TTC549 (cell line): ENCODE measurements around the gene RCN2.

Experiments
- FAIRE-seq: peaks from 2 replicates; lab custom pipeline; 2012; peaks lifted over from hg19 to GRCh38; lab: Jason Lieb, UNC

Gene RCN2

DNA sequence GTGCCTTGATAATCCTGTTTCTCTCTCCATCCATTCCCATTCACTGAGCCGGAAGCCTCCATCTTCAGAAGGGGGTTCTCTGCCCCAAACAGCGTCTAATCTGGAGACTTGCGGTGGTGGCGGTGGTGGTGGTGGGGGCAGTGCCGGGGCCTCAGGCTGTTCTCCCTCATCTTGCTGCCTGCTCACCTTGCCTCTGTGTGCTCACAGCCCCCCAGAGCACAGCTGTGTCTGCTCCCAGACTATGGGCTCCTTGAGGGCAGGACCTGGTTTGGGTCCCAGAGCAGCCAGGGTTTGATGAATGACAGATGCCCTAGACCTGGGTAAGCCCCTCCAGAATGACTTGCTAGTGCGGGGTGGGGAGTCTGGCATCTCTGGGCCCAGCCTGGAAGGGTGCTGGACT, 62.9 kb downstream of the RCN2 start:
- no peak for FAIRE-seq

DNA sequence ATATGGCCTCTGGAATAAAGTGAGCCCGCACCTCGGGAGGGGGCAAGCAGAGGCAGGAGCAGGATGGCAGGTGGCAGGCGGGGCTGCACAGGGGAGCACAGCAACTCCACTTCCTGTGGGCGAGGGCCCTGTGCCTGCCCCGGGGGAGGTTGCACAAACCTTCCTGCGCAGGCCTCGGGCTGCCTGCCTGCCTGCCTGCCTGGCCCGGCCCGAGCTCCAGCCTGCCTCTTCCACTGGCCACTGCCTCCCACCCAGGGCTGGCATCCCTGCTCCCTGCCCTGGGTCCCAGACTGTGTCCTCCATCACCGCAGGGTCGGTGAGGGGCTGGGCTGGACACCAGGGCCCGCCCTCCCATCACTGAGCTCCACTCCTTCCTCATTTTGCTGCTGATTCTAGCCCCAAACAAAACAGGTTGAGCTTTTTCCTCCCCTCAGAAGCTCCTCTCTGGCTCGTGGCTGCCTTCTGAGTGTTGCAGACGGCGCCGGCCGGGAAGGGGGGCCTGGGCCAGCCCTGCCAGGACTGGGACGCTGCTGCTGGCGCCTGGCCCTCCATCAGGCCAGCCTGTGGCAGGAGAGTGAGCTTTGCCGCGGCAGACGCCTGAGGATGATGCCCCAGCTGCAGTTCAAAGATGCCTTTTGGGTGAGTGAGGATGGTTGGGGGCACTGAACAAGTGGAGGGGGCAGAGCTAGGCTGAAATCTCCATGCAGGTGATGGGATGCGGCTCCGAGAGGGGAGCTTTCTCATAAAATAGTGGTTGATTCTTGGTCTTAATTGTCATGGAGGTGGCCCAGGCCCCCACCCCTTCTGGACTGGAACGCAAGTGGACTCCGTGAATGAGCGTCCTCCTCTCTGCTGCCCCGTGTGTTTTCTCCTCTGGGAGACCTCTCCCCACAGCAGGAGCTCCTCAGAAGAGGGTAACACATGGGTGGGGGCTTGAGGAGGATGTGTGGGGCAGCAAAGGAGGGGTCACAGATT, 63.7 kb downstream of the RCN2 start, which contains the start of gene PSTPIP1:
TSS of gene PSTPIP1 (plus strand) at position 156 of the 975 bp plus-strand sequence. CDS start at position 604, 448 bp downstream.
- FAIRE-seq, result no peak

DNA sequence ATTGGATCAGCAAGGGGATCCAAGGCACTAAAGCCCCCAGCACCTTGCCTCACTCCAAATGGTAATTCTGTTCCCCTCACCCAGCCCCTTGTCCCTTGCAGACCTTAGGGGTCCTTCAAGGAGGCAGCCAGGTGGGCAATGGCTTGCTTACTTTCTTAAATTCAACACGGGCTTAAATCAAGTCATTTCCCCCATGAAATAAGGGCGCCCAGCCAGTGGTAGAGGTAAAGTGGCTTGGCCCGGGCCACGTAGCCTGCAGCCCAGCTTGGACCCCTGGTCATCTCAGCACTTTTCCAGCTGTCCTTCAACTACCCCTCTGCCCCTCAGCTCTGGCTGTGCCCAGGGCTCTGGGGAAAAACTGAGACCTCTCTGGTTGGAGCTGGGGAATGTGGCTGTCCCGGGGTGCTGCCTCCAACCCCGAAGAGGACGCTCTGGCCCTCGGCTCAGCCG, 64.6 kb downstream of the RCN2 start:
- FAIRE-seq, result no peak

DNA sequence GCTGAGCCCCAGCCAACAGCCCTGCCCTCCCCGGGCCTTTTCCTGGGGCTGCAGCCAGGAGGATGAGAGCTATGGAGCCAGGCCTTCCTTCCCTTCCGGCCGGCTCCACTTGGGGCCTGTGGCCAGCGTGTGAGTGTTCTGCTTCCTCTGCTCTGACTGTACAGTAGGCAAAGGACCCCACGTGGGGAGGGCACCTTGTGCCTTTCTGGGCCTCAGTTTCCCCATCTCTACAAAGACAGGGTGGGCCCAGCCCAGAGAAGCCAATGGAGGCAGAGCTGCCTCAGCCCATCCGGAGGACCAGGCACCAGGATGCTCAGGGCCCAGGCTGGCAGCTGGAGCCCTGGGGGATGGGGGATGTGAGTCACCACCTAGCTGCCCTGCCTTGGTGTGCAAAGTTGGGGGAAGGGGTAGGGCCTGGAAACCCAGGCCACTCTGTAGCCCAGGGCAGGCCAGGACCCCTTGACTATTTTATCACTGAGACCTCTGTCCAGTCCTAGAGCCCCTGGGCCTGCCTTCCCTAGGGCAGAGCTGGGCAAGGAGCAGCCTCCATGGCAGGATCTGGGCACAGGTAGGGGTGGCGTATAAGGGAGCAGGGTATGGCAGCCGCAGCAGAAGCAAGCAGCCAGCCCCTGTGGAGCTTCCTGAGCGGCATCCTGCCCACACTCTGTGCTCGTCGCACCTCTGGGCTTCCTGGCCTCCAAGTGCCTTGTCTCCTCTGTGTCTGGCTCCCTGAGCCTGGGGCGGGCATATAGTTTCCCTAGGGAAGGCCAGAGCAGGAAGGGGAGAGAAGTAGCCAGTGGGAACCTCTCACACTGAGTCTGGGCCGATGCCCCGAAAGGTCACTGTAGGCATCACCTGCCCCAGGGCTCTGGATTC, 65.2 kb downstream of the RCN2 start:
- FAIRE-seq, result no peak

DNA sequence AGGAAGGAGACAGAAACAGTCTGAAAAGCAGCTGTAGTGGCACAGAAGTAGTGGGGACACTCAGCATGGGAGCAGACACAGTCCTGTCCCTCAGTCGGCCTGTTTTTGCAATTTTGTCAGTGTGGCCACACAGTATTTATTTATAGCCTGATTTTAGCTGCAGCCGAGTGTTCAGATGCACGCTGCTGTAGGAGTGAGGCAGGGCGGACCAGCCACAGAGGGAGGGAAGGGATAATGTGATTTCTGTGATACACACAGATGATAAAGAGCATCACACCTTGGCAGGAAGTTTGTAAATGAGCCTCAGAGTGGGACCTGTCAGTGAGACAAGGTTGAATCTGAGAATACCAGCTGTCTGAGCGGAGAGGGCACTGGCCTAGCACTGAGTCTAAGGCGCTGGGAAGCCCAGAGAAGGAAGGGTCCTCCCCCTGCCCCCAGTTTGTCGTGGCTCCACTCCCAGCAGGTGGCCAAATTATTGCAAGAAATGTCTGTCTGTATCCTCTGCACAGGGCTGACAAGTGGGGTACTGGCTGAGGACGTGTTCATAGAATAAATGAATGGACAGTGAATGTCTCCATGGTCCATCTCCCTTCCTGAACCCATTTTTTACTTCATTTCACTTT, 67.2 kb downstream of the RCN2 start:
- FAIRE-seq, result no peak

DNA sequence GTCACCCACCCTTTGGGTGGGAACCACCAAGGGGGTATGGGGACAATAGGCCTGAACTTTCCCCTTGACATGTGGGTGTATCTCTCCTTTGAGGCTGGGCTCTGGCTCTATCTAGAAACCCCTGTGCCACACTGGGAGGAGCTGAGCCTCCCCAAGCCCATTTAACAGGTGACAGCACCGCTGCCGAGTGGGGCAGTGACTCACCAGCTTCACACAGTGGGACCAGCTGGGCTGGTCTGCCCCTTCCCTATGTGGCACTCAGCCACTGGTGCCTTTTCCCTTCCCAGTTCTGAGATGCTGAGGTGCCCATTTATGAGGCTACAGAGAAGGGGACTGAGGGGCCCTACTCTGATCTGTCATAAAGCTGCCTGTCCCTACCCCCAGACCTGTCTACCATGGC, 68.4 kb downstream of the RCN2 start:
- FAIRE-seq, result no peak

DNA sequence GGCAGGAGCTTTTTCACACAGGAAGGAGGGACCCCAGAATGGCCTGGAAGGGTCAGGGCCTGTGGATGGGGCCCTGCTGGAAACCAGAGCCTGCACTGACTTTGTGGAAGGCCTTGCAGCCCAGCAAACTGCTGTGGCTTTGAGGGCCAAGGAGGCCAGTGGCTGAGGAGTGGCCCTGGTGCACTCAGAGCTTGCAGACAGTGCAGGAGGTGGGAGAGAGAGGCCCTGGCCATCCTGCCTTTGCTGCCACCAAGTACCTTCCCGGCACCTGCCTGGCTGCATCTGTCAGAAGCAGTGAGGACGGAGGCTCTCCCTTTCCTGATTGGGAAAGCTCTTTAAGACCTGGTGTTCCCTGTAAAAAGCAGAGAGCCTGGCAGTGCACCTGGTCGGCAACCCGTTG, 69.8 kb downstream of the RCN2 start:
- FAIRE-seq, result no peak

DNA sequence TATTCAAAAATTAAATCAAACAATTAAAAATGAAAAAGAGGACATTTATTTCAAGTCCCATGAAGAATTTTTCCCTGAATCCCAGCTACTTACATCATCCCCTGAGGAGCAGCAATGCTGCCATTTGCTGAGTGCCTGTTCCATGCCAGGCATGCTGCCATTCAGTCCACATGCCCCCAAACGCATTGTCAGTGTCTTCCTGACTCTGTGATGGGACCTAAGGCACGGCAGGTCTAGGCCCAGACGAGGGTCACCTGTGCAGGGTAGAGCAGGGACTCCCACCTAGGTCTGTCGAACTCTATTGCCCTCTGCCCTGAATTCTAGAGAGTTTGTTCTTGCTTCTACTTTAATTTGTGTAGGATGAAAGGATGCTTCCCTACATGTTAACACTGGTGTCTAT, 70.4 kb downstream of the RCN2 start:
- no peak for FAIRE-seq

DNA sequence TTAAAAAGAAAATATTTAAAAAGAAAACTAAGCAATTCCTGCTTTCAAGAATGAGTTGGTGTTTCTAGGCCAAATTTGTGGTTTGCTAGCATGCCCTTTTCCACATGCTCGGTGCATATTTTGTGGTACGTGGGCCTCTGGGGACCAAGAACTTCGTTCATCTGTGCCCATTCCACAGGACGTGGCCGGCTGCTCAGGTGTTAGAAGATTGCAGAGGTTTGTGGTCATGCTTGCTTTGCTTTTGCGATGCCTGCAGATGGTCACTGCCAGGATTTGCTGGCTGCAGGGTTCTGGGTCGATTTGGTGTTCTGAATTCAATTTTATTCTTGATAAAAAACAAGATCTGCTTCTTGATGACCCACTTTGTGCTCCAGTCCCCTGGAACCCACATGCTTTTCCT, 70.9 kb downstream of the RCN2 start:
- no peak for FAIRE-seq

DNA sequence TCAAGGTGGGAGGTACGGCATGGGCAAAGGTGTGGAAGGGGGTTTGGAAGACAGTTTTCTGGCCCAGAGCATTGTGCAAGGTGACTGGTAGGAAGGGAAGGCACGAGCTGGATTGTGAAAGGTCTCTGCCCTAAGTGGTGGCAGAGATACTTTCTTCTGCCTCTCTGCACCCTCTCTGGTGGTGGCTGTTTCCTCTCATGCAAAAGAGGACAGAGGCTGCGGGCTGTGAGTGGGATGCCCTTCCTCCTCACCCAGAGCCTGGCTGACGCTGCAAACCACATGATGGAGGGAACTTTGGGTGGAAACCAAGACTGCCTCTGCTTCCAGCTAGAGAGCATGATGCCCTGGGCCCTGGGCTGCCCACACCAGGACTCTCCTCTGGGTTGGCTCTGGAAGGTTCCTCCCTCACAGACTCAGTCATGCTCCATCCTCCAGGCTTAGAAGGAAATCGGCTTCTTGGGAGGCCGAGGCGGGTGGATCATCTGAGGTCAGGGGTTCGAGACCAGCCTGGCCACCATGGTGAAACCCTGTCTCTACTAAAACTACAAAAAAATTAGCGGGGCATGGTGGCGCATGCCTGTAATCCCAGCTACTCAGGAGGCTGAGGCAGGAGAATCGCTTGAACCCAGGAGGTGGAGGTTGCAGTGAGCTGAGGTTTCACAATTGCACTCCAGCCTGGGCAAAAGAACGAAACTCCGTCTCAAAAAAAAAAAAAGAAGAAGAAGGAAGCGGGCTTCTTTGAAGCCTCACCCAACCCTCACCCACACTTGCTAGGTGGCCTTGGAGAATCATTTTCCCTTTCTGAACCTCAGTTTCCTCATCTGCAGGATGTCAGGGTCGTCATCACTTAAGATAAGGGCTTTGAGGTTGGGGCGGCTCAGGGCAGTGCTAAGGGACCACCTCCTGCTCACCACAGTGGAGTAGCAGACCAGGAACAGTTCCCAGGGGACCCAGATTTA, 71.7 kb downstream of the RCN2 start:
- no peak for FAIRE-seq
